HepG2 (cell line): ENCODE measurements around the gene VPS52. TPM values are rescaled to one million over a fixed set of nuclear protein-coding genes. Genes with fewer than 3 reads are reported as not detected.

Experiments used
- ATF7 ChIP-seq, 2 experiments: fragments of 450-650 bp in 1 of 2; sonication (generic) in 1 of 2; formaldehyde crosslinking in 1 of 2; IDR thresholded peaks; 2 replicates each; pipeline versions ENCODE4 v1.4.0 to v1.6.1; 2016 to 2020; ENCODE audit warnings: antibody characterized with exemption in 1 of 2, mild to moderate bottlenecking in 1 of 2, missing genetic modification reagents in 1 of 2
- HOXA3 ChIP-seq: sonication (generic); formaldehyde crosslinking; IDR thresholded peaks from 2 replicates; pipeline ENCODE4 v1.5.0; 2020; ENCODE audit warnings: missing genetic modification reagents
- MEF2D ChIP-seq: sonication (generic); formaldehyde crosslinking; IDR thresholded peaks from 2 replicates; pipeline ENCODE4 v1.5.1; 2020; ENCODE audit warnings: mild to moderate bottlenecking, missing genetic modification reagents
- NFE2L2 ChIP-seq: fragments of 150-350 bp; IDR thresholded peaks from 2 replicates; pipeline ENCODE4 v1.6.1; 2014; ENCODE audit warnings: low read length
- NR2F1 ChIP-seq, 2 experiments: fragments of 450-650 bp in 1 of 2; formaldehyde crosslinking in 1 of 2; IDR thresholded peaks; 2 replicates each; pipeline versions ENCODE4 v1.5.0 to v1.6.1; 2016 to 2020; ENCODE audit warnings: mild to moderate bottlenecking in 1 of 2, missing compliant biosample characterization in 1 of 2, missing genetic modification reagents in 1 of 2, moderate library complexity in 1 of 2
- SIN3B ChIP-seq: fragments of 150-350 bp; IDR thresholded peaks from 2 replicates; pipeline ENCODE4 v1.6.1; 2014; ENCODE audit warnings: low read length
- ZFP36L2 ChIP-seq: sonication (generic); formaldehyde crosslinking; IDR thresholded peaks from 2 replicates; pipeline ENCODE4 v1.4.0; 2020; ENCODE audit warnings: missing genetic modification reagents
- ZKSCAN8 ChIP-seq: IDR thresholded peaks from 2 replicates; pipeline ENCODE4 v1.6.1; 2016; ENCODE audit warnings: borderline replicate concordance, missing genetic modification reagents, missing compliant biosample characterization
- ZNF124 ChIP-seq: sonication (generic); formaldehyde crosslinking; IDR thresholded peaks from 2 replicates; pipeline ENCODE4 v1.4.0; 2020; ENCODE audit warnings: missing genetic modification reagents
- ZNF232 ChIP-seq: sonication (generic); formaldehyde crosslinking; IDR thresholded peaks from 2 replicates; pipeline ENCODE4 v1.4.0; 2020; ENCODE audit warnings: missing genetic modification reagents, borderline replicate concordance
- polyA plus RNA-seq, 8 experiments: library from polyadenylated mRNA; depleted of rRNA in 3 of 8; stranded (reverse) in 7 of 8; unstranded in 1 of 8; fragments of >200 nt; fragmentation: Illumina TruSeq in 4 of 8; extraction: Trizol in 4 of 8; gene quantifications; 2 replicates each; pipeline versions ENCODE4 v1.2.1 to v1.2.3, GENCODE V29; 2011 to 2016; ENCODE audit warnings: low read depth in 4 of 8, missing spikeins in 1 of 8, mixed read lengths in 1 of 8; ENCODE audit not compliant: insufficient read depth in 1 of 8
- total RNA-seq, 5 experiments: library from RNA; depleted of rRNA; stranded (reverse); fragments of >200 nt; fragmentation: Illumina TruSeq; extraction: Trizol; gene quantifications; 2 replicates each; pipeline ENCODE4 v1.2.3, GENCODE V29; 2016; ENCODE audit warnings: low read depth in 1 of 5
- TF ChIP-seq, protein P1 (sequence below): sonication (generic); formaldehyde crosslinking; IDR thresholded peaks from 2 replicates; pipeline ENCODE4 v1.4.0; 2020; ENCODE audit warnings: missing genetic modification reagents
- TF ChIP-seq, protein P2 (sequence below): IDR thresholded peaks from 2 replicates; pipeline ENCODE4 v1.6.1; 2016; ENCODE audit warnings: missing compliant biosample characterization, missing genetic modification reagents, borderline replicate concordance
- TF ChIP-seq, protein P3 (sequence below): sonication (generic); formaldehyde crosslinking; IDR thresholded peaks from 2 replicates; pipeline ENCODE4 v1.8.1; 2023; ENCODE audit warnings: mild to moderate bottlenecking, missing genetic modification reagents, borderline replicate concordance
- TF ChIP-seq, protein P4 (sequence below): IDR thresholded peaks from 2 replicates; pipeline ENCODE4 v1.6.1; 2016; ENCODE audit warnings: mild to moderate bottlenecking, missing biosample characterization, missing genetic modification reagents

VPS52 gene
- total and polyA plus RNA-seq, 2 of the 13 experiments (the other 11 are each of a cell fraction or from before 2014, with no cell fraction given): 48.9 to 85.5 TPM

DNA sequence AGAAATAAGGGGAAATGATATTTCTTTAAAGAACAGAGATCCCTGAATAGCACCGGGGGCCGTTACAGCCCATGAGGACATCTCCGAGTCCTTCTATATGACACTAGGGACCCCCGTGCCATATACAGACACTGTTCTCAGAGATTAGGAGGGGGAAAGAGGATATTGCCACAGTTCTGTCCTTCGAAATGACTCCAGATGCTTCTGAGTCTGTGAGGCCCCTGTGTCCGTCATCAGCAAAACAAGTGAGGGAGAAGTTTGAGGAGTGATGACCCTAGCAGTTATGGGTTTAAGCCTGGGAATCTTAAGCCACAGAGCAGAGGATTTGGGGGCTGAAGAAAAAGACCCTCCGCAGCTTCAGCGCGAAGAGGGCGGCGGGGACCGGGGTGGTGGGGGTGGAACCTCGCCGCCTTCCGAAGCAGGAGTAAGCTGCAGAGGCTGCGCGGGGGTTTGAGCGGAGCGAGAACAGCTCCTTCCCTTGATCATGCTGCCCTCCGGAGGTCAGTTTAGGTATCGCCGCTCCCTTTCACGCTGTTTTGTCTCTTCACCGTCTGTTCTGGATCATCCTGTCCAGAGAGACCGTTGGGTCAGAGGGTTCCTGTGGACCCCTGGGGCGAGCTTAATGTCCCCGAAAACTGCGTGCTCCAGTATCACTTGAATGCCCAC, 23.6 kb downstream of the VPS52 start (continued):
- TF ChIP-seq, protein P1, sequence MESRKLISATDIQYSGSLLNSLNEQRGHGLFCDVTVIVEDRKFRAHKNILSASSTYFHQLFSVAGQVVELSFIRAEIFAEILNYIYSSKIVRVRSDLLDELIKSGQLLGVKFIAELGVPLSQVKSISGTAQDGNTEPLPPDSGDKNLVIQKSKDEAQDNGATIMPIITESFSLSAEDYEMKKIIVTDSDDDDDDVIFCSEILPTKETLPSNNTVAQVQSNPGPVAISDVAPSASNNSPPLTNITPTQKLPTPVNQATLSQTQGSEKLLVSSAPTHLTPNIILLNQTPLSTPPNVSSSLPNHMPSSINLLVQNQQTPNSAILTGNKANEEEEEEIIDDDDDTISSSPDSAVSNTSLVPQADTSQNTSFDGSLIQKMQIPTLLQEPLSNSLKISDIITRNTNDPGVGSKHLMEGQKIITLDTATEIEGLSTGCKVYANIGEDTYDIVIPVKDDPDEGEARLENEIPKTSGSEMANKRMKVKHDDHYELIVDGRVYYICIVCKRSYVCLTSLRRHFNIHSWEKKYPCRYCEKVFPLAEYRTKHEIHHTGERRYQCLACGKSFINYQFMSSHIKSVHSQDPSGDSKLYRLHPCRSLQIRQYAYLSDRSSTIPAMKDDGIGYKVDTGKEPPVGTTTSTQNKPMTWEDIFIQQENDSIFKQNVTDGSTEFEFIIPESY (CRISPR knock-in tag): peak; percentile 47; the same call in 1 of the 2 replicates
- TF ChIP-seq, protein P2, sequence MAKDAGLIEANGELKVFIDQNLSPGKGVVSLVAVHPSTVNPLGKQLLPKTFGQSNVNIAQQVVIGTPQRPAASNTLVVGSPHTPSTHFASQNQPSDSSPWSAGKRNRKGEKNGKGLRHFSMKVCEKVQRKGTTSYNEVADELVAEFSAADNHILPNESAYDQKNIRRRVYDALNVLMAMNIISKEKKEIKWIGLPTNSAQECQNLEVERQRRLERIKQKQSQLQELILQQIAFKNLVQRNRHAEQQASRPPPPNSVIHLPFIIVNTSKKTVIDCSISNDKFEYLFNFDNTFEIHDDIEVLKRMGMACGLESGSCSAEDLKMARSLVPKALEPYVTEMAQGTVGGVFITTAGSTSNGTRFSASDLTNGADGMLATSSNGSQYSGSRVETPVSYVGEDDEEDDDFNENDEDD (CRISPR knock-in tag): peak; percentile 22; the same call in 1 of the 2 replicates
- TF ChIP-seq, protein P3, sequence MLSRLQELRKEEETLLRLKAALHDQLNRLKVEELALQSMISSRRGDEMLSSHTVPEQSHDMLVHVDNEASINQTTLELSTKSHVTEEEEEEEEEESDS (CRISPR knock-in tag): no peak
- peak; percentile 15; the same call in 1 of the 2 replicates for TF ChIP-seq SIN3B
- TF ChIP-seq NR2F1 (CRISPR knock-in tag; IDR thresholded peaks at IDR 0.05): no peak
- TF ChIP-seq, protein P4, sequence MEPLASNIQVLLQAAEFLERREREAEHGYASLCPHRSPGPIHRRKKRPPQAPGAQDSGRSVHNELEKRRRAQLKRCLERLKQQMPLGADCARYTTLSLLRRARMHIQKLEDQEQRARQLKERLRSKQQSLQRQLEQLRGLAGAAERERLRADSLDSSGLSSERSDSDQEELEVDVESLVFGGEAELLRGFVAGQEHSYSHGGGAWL (CRISPR knock-in tag): peak; percentile 76
- TF ChIP-seq NFE2L2: 0 out of 2 replicates have a peak, but pooled peaks have one; percentile 1
- TF ChIP-seq ATF7 (IDR thresholded peaks at IDR 0.05): no peak
- TF ChIP-seq ATF7 (CRISPR knock-in tag; IDR thresholded peaks at IDR 0.05): no peak
- TF ChIP-seq ZKSCAN8 (CRISPR knock-in tag): peak; percentile 65; the same call in 1 of the 2 replicates
- TF ChIP-seq ZNF232 (CRISPR knock-in tag): peak; percentile 62; the same call in 1 of the 2 replicates
- no peak for TF ChIP-seq MEF2D (CRISPR knock-in tag)
- 0 out of 2 replicates have a peak, but pooled peaks have one; percentile 33 for TF ChIP-seq ZFP36L2 (CRISPR knock-in tag)
- TF ChIP-seq ZNF124: peak; percentile 48; the same call in 1 of the 2 replicates
- peak; percentile 46; the same call in 1 of the 2 replicates for TF ChIP-seq HOXA3 (CRISPR knock-in tag)
